Endothelial cell of umbilical vein (primary cell): ENCODE measurements around the gene EML1. TPM values are rescaled to one million over a fixed set of nuclear protein-coding genes. Genes with fewer than 3 reads are reported as not detected.

Experiments
- BruUV-seq: library from RNA; stranded (reverse); fragments of 400-500 nt; replicated peaks from 2 replicates; lab custom pipeline; 2021; lab: Mats Ljungman, UMichigan
- CTCF ChIA-PET: fragments of 300-600, 350-600 bp; sonication (Branson Sonifier 250); formaldehyde crosslinking; loops from one replicate; lab custom pipeline; 2021; ENCODE audit warnings: antibody characterized with exemption, inconsistent platforms; lab: Charles Lee
- POLR2A ChIA-PET: fragments of 300-600, 350-600 bp; sonication (Branson Sonifier 250); formaldehyde crosslinking; loops from one replicate; lab custom pipeline; 2021; ENCODE audit warnings: antibody characterized with exemption, inconsistent platforms; lab: Charles Lee
- DNase-seq: peaks from one replicate; pipeline ENCODE4 v3.0.0-alpha.2; 2011; ENCODE audit warnings: low read depth, low spot score
- FAIRE-seq: peaks from 2 replicates; lab custom pipeline; 2011; peaks lifted over from hg19 to GRCh38; lab: Jason Lieb, UNC
- H2AFZ ChIP-seq: 2 replicates; pipeline ENCODE4 v1.6.0; 2012; ENCODE audit warnings: low read depth, low read length, control low read depth, inconsistent platforms
- H3K27ac ChIP-seq: 2 replicates; pipeline ENCODE4 v1.5.1; 2011; ENCODE audit warnings: low read depth, mild to moderate bottlenecking, control low read depth, low read length, moderate library complexity; ENCODE audit not compliant: insufficient read depth
- H3K27me3 ChIP-seq, 2 experiments: 2 replicates each; pipeline versions ENCODE4 v1.6.0 to v1.6.1; 2011; ENCODE audit warnings: low read length in 2 of 2, mixed read lengths in 1 of 2; ENCODE audit not compliant: control insufficient read depth in 2 of 2, insufficient read depth in 2 of 2
- H3K36me3 ChIP-seq, 2 experiments: 2 replicates in 1 of 2; 3 replicates in 1 of 2; pipeline ENCODE4 v1.5.1; 2011; ENCODE audit warnings: low read length in 2 of 2, mild to moderate bottlenecking in 1 of 2, moderate library complexity in 1 of 2; ENCODE audit not compliant: control insufficient read depth in 2 of 2, insufficient read depth in 2 of 2; ENCODE audit errors: extremely low read depth in 1 of 2
- H3K4me1 ChIP-seq: 3 replicates; pipeline ENCODE4 v1.5.1; 2011; ENCODE audit warnings: mild to moderate bottlenecking, low read length; ENCODE audit not compliant: control insufficient read depth, insufficient read depth; ENCODE audit errors: extremely low read depth
- H3K4me2 ChIP-seq: 2 replicates; pipeline ENCODE4 v1.6.1; 2011; ENCODE audit warnings: low read length, control low read depth, mixed read lengths; ENCODE audit not compliant: insufficient read depth
- H3K4me3 ChIP-seq, 3 experiments: fragments of 200-600 bp in 1 of 3; sonication (generic), shearing (Covaris generic) in 1 of 3; replicated peaks in 1 of 3; 2 replicates each; pipeline ENCODE4 v1.5.1; 2011 to 2016; ENCODE audit warnings: control low read depth in 3 of 3, low read length in 3 of 3, mild to moderate bottlenecking in 2 of 3, inconsistent platforms in 1 of 3, low read depth in 1 of 3, moderate library complexity in 1 of 3; ENCODE audit not compliant: insufficient read depth in 1 of 3
- H3K79me2 ChIP-seq: 2 replicates; pipeline ENCODE4 v1.6.0; 2012; ENCODE audit warnings: low read length, inconsistent platforms; ENCODE audit not compliant: control insufficient read depth, insufficient read depth
- H3K9ac ChIP-seq: replicated peaks from 2 replicates; pipeline ENCODE3; 2011; ENCODE audit warnings: low read length, control low read depth; ENCODE audit not compliant: insufficient read depth; ENCODE audit errors: extremely low read depth
- H3K9me1 ChIP-seq: replicated peaks from 3 replicates; pipeline ENCODE4 v1.6.0; 2011; ENCODE audit warnings: mild to moderate bottlenecking, low read length; ENCODE audit not compliant: control insufficient read depth, insufficient read depth; ENCODE audit errors: extremely low read depth
- H3K9me3 ChIP-seq: replicated peaks from 2 replicates; pipeline ENCODE4 v1.5.1; 2012; ENCODE audit warnings: low read length, inconsistent platforms; ENCODE audit not compliant: control insufficient read depth, insufficient read depth
- H4K20me1 ChIP-seq: replicated peaks from 2 replicates; pipeline ENCODE3; 2011; ENCODE audit warnings: mild to moderate bottlenecking, low read length; ENCODE audit not compliant: control insufficient read depth, insufficient read depth; ENCODE audit errors: extremely low read depth
- CTCF ChIP-seq, 2 donors: IDR thresholded peaks; 1 replicate in 1 of 2; 2 replicates in 1 of 2; pipeline ENCODE4 v1.5.1; 2011; ENCODE audit warnings: low read length in 2 of 2, mild to moderate bottlenecking in 2 of 2, moderate library complexity in 2 of 2, control low read depth in 1 of 2, inconsistent platforms in 1 of 2, low read depth in 1 of 2; ENCODE audit not compliant: insufficient read depth in 1 of 2; ENCODE audit errors: extremely low read depth in 1 of 2
- EZH2 ChIP-seq: IDR thresholded peaks from 2 replicates; pipeline ENCODE4 v1.6.1; 2012; ENCODE audit warnings: borderline replicate concordance, low read depth, mild to moderate bottlenecking, moderate library complexity, low read length, inconsistent platforms; ENCODE audit not compliant: severe bottlenecking
- FOS ChIP-seq: IDR thresholded peaks from 2 replicates; pipeline ENCODE4 v1.6.1; 2011; ENCODE audit warnings: mild to moderate bottlenecking, low read length, moderate library complexity, borderline replicate concordance; ENCODE audit not compliant: insufficient read depth
- GATA2 ChIP-seq: IDR thresholded peaks from 2 replicates; pipeline ENCODE4 v1.7.0; 2011; ENCODE audit warnings: low read depth, mild to moderate bottlenecking, moderate library complexity, mixed read lengths, low read length; ENCODE audit not compliant: insufficient read length, insufficient read depth
- JUN ChIP-seq: IDR thresholded peaks from 2 replicates; pipeline ENCODE4 v1.6.1; 2011; ENCODE audit warnings: borderline replicate concordance, low read depth; ENCODE audit not compliant: insufficient read length, insufficient read depth
- MAX ChIP-seq: IDR thresholded peaks from 2 replicates; pipeline ENCODE4 v1.6.1; 2011; ENCODE audit not compliant: insufficient read depth, insufficient read length
- MYC ChIP-seq: IDR thresholded peaks from one replicate; pipeline ENCODE4 v1.6.1; 2011; ENCODE audit warnings: mild to moderate bottlenecking, low read depth, low read length
- POLR2A ChIP-seq: IDR thresholded peaks from 2 replicates; pipeline ENCODE4 v1.6.1; 2012; ENCODE audit warnings: low read depth, mild to moderate bottlenecking, control low read depth, low read length
- POLR2AphosphoS5 ChIP-seq: IDR thresholded peaks from 2 replicates; pipeline ENCODE4 v1.6.1; 2012; ENCODE audit warnings: low read depth, mild to moderate bottlenecking, control low read depth, low read length, moderate library complexity; ENCODE audit not compliant: insufficient read depth
- dilution Hi-C: fragments of 300-500 bp; cut with MboI; formaldehyde crosslinking; loops from one replicate; pipeline ENCODE4 v1.15.0; 2019; ENCODE audit warnings: low sequenced_read_pairs; ENCODE audit not compliant: extremely low pct_ligation_motif_present
- intact Hi-C: fragments of 100-400 bp; cut with micrococcal nuclease; formaldehyde crosslinking; loops from one replicate; pipeline ENCODE4 v1.10.0; 2022
- polyA plus RNA-seq, 4 experiments: library from polyadenylated mRNA; depleted of rRNA in 3 of 4; stranded (reverse) in 3 of 4; unstranded in 1 of 4; fragments of >200 nt; gene quantifications; 2 replicates each; pipeline versions ENCODE4 v1.2.1 to v1.2.3, GENCODE V29; 2011 to 2012; ENCODE audit warnings: missing spikeins in 1 of 4
- total RNA-seq: library from RNA; stranded (reverse); gene quantifications from 2 replicates; pipeline ENCODE4 v1.2.3, GENCODE V29; 2021

The EML1 gene
- total and polyA plus RNA-seq, 2 donors (not counting 3 experiments of a cell fraction or from before 2014, with no cell fraction given) = 22.9 to 33.0 TPM

- H3K4me2 ChIP-seq = no peak overlapping the region
- CTCF ChIA-PET = no interaction called here
- intact Hi-C loops (no loop called here), dilution Hi-C loops (no loop called here)
- FAIRE-seq (no peak), DNase-seq (no peak)
- H3K9ac ChIP-seq = no peak overlapping the region
- H4K20me1 ChIP-seq = no peaks in the 10 kb centered on the region
- H3K79me2 ChIP-seq = no peaks in the 10 kb centered on the region
- no peaks in the 10 kb centered on the region for H3K9me3 ChIP-seq
- no TSS peak for BruUV-seq
- POLR2A ChIA-PET = no interaction called here
- H3K9me1 ChIP-seq = no peaks in the 10 kb centered on the region
- H3K4me1 ChIP-seq = no peaks in the 10 kb centered on the region
- no peak overlapping the region for H3K27ac ChIP-seq
- no peak overlapping the region for H3K4me3 ChIP-seq
- TF ChIP-seq CTCF (IDR thresholded peaks at IDR 0.05; ENCODE audit: extremely low read depth in 1 of 2, insufficient read depth in 1 of 2, low read depth in 1 of 2, low read length in 2 of 2) (no peak), POLR2A (no peak), MYC (no peak), MAX (no peak), GATA2 (no peak), POLR2AphosphoS5 (no peak), EZH2 (no peak), JUN (no peak), FOS (no peak)
- H3K27me3 ChIP-seq = no peaks in the 10 kb centered on the region
- no peak overlapping the region for H2AFZ ChIP-seq
- H3K36me3 ChIP-seq = peaks cover 2 to 7% of the 10 kb centered on the region in 2 experiments
Measured at GRCh38 chr14:99924379-99924778, 131.2 kb downstream of the EML1 start.
